GM11168 (cell line): ENCODE measurements around the gene SPOP.

Experiments
- in situ Hi-C: fragments of 300-500 bp; cut with MboI; formaldehyde crosslinking; loops from one replicate; pipeline ENCODE4 v1.12.0; 2022; ENCODE audit warnings: low sequenced_read_pairs; ENCODE audit not compliant: unreplicated experiment

SPOP gene

DNA sequence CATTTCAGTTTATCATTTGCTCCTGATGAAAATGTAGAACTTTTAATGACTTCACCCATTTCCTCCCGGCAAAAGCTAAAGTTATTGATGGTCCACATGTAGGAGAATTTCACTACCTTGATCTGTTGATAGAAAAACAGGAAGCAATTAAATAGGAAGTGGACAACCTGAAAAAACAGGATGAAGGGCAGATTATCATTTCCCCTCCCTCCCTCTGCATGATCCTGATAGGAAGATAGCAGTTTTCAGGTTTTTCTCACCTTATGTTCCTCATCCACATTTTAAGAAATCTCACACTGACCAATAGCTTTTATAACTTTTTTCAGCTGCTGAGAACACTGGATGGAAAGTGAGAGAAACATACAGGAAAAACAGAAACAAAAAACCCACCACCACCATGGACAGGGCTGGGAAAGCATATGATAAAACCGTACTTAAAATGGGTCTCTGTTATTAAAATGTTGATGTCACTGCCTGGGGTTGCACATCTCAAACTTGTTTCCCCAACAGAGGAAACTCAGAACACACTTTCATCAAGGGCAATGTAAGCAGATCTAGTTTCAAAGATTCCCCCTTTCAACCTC lies 55.9 kb downstream of the SPOP start:
- in situ Hi-C loops: no loop called here

DNA sequence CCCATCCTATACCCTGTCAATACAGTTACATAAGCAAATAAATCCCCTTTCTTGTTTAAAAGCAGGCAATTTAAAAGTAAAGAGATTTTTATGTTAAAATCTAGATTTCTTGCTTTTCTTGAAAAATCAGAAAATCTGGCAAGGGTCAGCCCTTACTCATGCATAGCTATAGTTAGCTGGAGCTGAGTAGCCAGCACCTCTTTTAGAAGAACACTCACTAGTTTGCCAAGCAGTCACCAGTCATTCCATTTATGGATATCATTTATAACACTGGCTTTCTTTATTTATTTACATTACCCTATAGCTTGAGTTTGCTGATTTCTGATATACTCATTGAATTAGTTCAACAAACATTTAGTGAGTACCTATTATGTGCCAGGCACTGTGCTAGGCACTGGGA lies 56.5 kb downstream of the SPOP start:
- in situ Hi-C loops: no loop called here

DNA sequence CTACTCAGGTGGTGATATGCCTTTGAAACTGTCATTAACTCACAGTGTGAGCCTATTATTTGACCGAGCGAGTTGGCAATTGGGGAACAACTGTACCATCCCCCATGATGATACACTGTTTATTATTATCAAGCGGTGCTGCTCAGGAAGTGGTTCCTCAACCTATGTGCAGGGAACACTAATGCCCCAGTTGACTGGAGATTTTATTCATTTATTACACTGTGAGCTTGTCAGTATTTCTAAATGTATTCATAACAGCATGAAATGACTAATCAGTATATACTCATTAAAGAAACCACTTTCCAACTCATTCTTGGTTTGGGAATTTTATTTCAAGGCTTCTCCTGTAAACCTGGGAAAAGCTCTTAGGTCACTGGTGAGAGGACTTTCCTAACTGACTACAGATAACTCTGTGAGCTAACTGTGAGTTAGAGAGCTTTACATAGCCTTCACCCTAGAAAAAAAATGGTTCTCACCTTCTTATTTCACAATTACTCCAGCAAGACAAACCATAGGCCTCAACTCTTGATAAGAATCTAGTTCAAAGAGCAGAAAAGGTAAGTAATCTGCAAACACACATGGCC lies 59.8 kb downstream of the SPOP start:
- in situ Hi-C loops: no loop called here

DNA sequence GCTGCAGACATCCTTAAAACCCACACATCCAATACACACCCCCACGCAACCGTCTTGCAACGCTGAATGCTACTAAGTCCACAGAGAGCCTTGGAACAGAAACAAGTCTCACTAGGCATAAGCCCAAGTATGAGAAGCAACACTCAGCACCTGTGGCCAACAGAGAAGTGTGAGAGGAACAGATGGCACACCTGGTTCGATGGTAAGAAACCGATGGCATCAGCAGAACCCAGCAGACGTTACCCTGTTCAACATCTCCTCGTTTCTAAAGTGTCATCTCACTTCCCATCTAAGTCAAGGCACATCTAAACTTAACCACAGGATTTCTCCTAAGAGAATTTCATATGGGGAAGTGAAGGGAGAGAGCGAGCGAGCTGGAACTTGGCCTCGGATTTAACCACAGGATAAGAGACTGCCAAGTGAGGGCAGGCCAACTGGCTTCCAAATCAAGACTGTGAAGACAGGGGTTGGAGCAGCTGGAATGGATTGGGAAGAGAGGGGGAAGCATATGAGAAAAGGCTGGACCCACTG lies 61.2 kb downstream of the SPOP start:
- in situ Hi-C loops: no loop called here

DNA sequence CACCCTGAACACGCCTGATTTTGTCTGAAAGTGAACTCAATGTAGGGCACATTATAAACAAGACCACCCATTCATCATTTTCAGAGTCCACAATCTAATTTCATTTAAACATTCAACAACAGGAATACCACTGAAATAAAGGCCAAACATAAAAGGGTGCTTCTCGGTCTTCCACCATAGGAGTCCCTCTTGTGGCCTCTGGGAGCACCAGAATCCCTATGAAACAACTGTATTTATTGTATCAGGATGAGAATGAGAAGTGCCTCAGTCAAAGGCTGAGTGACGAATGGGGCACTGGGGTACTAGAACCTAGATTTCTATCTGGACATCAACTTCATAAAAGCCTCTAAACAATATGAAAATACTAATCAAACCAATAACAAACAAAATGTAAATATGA lies 61.8 kb downstream of the SPOP start:
- in situ Hi-C loops: no loop called here

DNA sequence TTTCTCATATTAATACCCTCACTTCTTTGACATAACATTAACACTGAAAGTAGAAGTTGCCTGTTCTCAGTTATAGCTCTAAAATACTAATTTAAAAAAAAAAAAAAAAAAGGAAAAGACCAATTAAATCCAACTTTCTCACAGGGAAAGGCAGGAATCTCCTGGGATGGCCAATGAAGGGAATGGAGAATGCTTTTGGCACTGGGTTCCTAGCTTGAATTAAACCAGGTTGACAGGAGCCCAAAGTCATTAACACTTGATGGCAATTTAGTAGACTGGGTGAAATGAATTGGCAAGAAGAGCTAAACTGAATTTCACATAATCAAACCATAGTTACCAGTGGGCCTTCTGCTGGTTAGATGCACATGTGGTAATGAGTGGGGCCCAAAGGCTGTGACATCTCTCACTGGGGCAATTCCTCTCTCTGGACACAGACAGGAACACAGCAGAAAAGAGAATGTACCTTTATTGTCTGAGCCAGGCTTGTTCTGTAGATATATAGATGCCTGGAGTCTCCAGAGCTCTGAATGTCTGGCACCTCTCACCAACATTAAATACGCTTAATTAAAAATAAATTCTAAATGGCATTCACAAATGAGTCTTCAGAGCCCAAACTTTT lies 64.6 kb downstream of the SPOP start:
- in situ Hi-C loops: no loop called here

DNA sequence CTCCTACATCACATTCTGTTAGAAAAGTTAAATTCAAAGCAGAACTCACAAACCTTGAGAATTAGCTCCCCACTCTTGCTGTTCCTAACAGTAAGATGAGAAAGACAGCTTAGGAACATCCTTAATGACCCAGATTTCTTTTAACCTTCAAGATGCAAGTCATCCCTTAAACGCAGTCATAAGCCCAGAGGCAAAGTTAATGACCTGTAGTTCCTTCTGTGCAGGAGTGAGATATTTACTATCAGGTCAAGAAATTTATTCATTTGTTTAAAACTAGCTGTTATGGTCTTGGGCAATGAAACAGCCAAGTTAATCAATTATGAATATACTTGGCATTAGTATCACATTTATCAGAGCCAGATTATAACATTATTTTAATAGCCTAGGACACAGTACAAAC lies 65.2 kb downstream of the SPOP start:
- in situ Hi-C loops: no loop called here

DNA sequence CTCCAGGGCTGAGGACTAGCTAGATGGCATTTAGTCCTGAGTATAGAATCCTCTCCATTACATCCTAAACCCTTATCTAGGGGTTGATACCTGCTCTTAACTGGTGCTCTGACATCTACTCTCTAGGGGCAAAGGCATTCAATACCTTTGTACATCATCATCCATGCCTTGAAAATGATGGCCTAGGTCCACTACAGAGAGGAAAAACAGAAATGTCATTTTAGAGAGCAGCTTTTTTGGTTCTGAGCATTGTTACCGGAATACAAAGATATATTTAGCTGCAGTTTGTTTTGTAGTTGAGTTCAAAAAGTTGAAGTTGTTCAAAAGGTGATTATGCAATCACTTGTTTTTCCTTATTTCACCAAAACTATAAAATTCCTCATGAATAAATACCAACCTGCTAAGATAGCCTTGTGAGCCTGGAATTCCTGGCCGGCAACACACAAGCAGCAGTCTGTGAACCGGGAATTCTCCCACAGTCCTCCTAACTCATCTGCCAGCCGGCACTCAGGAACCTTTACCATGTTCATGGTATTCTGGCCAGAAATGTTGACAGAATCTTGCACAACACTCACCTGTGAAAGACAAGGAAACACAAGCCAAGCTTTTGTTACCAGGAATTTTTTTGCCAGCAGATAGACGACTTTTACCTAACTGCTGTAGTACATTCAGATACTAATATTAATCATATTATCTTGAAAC lies 66.9 kb downstream of the SPOP start:
- in situ Hi-C loops: no loop called here

DNA sequence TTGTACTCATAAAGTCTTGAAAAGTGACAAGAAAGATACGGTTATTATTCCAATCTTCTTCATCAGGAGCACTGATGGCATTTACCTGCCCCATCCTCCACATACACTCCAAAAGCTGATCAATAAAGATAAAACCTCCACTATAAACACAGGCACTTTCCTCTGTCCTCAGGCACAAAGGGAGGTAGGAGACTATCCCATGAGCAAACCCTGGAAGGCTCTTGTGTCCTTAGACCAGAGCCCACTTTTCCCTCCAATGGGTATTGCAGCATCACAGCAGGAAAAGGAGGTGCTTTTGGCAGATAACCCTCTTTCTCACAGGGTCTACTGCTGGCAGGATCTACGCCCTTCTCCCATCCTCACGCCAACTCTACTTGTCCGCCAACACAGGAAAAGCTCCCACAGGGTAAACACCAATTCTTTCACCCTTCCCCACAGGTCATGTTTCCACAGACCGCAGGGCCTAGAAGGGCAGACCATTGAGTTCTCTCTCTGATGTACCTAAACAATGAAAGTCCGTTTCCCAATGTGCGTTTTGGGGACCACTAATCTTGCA lies 73.5 kb downstream of the SPOP start:
- in situ Hi-C loops: no loop called here

DNA sequence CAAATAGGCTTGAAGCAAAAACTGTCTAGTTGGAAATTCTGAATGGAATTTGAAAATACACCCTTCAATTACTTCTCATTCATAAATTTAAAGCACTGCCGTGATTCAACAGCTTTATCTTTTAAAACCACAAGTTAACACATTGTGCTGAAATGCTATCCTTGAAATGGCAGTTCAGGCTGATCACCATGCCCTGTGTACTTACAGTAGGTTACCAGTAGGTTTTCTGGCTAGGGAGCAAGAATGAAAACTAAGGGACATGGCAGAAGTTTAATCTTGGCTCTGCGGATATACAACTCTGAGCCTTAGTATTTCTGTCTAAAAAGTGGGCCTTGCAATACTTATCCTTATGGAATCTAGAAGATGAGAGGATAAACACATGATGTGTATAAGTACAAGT lies 74.2 kb downstream of the SPOP start:
- in situ Hi-C loops: no loop called here

DNA sequence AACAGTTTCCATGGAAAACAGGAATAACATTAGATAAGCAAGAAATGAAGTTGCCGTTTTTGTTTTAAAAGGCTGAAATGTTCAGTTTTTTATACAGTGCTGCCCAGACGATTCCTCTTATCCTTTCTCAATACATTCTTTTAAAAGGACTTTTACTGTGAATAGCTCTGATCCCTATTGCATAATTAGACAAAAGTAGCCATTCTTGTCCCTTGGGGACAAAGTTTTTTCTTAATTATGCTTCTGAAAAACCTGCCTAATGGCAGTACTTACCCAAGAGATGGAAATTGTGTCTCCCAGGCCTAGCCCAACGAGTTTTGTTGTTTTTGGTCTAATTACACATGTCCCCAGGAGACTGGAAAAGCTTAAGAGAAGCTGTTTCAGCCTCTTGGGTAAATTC lies 74.7 kb downstream of the SPOP start:
- in situ Hi-C loops: no loop called here

DNA sequence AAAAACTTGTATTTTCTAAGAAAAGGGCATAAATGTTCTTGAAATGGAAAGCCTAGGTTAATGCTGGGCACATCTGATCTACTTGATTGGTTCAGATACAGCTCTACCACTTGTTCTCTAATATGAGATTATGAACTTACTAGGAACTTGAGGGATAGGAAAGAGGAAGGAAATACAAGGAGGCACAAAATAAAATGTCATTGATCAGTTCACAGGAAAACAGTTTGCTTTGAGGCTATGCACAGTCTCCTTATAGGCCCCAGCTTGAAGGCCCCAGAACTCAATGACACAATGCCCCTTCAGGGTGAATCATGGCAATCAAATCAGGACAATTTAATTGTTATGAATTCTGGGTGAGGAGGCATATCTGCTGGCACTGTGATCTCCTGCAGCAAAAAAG lies 75.1 kb downstream of the SPOP start:
- in situ Hi-C loops: no loop called here

DNA sequence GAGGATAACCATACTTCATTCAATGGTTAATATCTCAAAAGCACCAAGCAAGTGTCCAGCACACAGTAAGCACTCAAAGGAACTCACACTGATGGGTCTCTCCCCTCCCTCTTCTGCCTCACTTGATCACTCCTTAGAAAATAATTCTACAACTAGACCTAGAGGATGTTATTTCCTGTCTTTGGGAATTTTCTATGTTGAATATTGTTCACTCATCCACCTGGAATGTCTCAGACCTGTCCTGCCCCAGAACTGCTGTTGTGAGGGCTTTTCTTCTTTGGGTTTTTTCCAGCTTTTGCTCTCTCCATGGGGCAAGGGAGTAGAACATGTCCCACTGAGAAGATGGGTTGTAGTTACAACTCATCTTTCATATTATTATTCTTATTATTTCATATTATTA lies 76.9 kb downstream of the SPOP start:
- in situ Hi-C loops: no loop called here

DNA sequence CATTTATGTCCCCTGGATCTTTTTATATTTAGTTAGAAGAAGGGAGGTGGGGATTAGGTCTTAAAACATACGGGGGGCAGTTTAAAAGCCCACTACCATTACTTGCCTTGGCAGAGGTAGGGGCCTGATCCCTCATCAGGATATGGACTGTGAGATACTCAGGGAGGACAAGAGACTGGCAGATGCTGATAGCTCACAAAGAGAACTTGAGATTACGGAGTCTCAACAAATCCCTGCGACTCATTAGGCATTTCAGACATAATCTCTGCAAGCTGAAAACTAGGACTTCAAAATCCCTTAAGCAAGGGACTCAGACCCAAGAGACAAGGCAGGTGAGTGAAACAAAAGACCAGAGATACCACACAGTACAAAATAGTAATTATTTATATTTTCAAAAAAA lies 79.0 kb downstream of the SPOP start:
- in situ Hi-C loops: no loop called here

DNA sequence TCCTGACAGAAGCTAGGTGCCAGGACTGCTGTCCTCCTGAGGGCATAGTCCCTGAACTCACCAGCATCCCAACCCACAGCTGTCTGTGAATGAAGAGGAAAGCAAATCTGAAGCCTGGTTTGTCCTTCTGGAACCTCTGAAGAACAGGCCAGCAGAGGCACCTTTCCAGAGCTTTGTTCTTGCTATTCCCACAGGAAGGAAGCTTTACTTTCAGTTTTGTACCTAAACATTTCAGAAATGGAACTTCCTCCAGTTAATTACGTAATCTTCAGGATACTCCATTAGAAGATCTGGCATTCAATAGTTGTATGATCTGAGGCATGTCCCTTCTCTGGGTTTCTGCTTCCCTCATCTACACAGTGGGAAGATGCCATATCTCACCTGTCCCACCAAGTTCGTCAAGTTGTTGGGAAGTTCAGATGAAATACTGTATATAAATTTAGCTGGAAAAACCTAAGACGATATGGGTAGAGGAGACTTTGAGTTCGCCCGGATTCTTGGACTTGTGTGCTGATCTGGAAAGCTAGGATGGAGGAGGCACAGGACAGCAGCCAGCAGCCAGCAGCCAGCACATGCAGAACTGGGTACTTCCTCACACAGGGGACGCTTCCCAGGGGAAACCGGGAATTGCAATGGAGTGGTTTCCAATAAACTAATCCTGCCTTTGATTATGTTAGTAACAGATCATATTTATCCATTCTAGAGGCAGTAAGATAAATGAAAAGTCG lies 79.8 kb downstream of the SPOP start:
- in situ Hi-C loops: no loop called here

DNA sequence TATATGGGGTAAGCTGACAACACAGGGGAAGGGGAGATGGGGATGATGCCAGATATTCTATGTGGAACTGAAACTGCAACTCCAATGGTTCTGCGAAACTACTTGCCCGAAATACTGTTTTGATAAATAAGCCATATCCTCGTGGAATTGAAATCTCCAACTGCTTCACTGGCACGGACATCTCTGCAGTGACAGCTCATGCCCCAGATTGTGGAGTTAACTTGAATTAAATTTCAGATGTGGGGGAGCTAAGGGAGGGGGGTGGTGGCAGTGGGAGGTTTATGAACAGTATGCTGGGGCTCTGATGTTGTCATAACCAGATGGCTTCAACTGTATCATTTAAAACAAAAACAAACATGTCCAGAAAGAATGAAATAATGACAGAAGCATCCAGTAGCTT lies 80.5 kb downstream of the SPOP start:
- in situ Hi-C loops: no loop called here

DNA sequence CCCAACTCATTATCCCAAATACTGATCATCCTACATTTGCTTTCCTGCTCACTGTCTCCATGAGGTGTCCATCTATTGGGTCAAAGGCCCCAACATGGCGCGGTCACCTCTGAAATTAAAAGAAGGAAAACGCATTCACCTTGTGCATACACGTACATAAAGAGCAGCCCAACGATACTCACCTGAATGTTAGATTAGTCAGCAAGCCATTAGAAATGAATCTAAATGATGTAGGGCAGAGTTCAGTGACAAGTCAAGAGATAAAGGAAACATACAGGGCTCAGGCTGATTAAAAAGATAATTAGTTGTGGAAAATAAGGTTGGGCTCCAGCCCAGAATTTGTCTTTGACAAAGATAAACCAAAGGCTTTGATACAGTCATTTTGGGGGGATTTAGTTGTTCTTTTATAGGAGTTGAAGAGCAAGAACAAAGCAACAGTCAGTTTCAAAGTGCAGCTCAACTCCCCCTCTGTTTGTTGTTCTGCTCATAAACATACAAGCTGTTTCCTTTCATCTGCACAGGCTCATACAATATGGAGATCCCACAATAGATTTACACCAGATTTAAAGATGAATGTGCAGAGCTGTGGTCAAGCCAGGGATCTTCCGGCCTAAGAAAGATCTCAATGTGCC lies 81.2 kb downstream of the SPOP start:
- in situ Hi-C loops: no loop called here

DNA sequence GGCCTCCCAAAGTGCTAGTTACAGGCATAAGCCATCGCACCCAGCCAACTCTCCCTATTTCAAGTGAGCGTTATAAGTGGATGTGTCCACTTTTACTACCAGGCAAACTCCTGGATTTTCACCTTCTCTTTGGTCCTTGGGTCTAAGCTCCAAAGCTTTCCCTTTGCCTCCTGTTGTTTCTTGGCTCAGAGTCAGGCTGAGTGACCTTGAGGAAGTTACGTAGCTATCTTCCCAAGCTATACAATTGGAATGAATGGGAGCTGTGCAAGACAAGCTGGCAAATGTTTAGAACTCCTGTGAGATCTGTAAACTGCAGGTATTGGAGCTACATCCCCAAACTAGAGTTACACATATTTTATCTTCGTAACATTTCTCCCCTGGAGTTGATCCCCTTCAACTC lies 81.9 kb downstream of the SPOP start:
- in situ Hi-C loops: no loop called here

DNA sequence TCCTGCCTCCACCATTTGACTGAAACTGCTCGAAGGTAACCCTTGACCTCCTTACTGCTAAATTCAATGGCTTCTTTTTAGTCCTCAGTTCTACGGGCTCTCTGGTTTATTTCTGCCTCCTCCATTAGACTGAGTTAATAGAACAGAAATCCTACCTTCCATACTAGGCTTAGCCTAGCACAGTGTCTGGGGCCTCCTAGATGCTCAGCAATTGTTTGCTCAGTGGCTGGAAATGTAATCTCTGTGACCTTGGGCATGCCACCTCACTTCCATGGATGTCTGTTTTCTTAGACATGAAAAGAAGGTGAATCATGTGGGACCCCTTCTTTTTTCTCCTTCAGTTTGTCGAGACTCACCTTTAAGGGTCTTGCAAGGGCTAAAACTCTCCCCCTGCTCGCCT lies 82.6 kb downstream of the SPOP start:
- in situ Hi-C loops: no loop called here

DNA sequence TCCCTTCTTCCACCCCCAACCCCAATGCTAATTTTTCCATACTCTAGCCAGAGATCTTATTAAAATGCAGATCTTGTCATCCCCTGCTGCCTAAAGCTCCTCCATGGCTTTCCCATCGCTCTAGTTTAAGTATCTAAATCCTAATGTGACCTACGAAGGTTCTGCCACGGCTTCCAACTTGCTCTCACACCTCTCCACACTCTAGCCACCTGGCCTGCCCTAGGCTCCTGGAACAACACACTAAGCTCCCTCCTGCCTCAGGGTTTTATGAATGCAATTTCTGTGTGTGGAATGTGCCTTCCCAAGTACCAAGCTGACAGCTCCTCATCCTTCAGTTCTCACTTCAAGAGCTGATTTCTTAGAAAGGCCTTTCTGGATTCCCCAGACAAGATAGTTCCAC lies 85.6 kb downstream of the SPOP start:
- in situ Hi-C loops: no loop called here
